BJ (cell line): ENCODE results near the gene FARP1. TPM values are rescaled to one million over a fixed set of nuclear protein-coding genes. Genes with fewer than 3 reads are reported as not detected.

Source experiments
- CTCF ChIA-PET: fragments of 350-600 bp; formaldehyde crosslinking; extraction: SDS; loops from one replicate; lab custom pipeline; 2021; ENCODE audit warnings: antibody characterized with exemption, inconsistent platforms; lab: Yijun Ruan, JAX
- POLR2A ChIA-PET: fragments of 300-600 bp; sonication (Branson Sonifier 250); formaldehyde crosslinking; extraction: SDS; loops from one replicate; lab custom pipeline; 2021; ENCODE audit warnings: antibody characterized with exemption; lab: Charles Lee
- DNase-seq: peaks from one replicate; pipeline ENCODE4 v3.0.0-alpha.2; 2011; ENCODE audit warnings: low read depth
- H3K27me3 ChIP-seq: 2 replicates; pipeline ENCODE4 v1.6.0; 2011; ENCODE audit warnings: low read length; ENCODE audit not compliant: control insufficient read depth, insufficient read depth
- H3K36me3 ChIP-seq: 2 replicates; pipeline ENCODE4 v1.5.1; 2011; ENCODE audit warnings: low read length; ENCODE audit not compliant: control insufficient read depth, insufficient read depth
- H3K4me3 ChIP-seq: 2 replicates; pipeline ENCODE4 v1.5.1; 2011; ENCODE audit warnings: low read depth, mild to moderate bottlenecking, control low read depth, low read length
- polyA plus RNA-seq: library from polyadenylated mRNA; depleted of rRNA; stranded (reverse); fragments of >200 nt; gene quantifications from 2 replicates; pipeline ENCODE4 v1.2.3, GENCODE V29; 2011
- TF ChIP-seq, protein P1 (sequence below): IDR thresholded peaks from 2 replicates; pipeline ENCODE4 v1.5.1; 2011; ENCODE audit warnings: low read depth, mild to moderate bottlenecking, control low read depth, inconsistent platforms, low read length, moderate library complexity; ENCODE audit not compliant: insufficient read depth

The FARP1 gene
- polyA plus RNA-seq, 1 experiment = 64.0 TPM

DNA sequence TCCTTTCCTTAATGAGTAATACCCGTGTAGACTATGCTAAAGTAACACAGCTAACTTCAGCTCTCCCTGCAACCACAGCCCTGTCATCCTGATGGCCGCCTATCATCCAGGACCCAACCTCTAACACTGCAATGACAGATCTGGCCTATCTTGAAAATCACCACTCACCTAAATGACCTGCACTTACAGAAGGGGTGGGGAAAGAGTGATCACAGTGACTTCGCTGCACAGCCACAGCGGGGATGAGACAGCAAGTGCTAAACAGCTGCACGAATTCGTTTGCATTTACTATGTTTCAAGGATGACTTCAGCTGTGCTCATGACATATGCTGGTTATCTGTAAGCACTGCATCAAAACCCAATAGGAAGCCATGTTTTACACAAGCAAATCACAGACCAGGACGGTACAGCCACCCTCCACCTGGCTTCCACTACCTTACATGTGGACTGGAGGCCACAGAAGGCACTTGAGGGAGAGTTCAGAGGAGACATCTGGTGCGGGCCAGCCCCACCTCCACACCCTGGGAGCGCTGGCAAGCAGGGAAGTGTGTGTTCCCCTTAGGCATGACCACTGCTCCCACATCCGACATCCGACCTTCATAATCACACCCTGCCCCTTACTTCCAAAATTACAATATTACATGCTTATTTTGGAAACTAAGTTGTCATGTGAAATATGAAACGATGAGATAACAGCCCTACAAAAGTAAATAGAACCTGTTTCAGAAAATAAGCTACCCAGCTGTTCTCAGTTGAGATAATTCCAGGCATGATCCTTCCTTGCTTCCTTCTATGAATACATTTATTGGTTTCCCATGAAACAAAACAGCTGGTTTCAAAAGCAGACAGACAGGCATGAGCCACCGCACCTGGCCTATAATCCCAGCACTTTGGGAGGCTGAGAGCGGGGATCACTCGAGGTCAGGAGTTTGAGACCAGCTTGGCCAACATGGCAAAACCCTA, 338.3 kb downstream of the FARP1 start:
- POLR2A ChIA-PET = no interaction called here

DNA sequence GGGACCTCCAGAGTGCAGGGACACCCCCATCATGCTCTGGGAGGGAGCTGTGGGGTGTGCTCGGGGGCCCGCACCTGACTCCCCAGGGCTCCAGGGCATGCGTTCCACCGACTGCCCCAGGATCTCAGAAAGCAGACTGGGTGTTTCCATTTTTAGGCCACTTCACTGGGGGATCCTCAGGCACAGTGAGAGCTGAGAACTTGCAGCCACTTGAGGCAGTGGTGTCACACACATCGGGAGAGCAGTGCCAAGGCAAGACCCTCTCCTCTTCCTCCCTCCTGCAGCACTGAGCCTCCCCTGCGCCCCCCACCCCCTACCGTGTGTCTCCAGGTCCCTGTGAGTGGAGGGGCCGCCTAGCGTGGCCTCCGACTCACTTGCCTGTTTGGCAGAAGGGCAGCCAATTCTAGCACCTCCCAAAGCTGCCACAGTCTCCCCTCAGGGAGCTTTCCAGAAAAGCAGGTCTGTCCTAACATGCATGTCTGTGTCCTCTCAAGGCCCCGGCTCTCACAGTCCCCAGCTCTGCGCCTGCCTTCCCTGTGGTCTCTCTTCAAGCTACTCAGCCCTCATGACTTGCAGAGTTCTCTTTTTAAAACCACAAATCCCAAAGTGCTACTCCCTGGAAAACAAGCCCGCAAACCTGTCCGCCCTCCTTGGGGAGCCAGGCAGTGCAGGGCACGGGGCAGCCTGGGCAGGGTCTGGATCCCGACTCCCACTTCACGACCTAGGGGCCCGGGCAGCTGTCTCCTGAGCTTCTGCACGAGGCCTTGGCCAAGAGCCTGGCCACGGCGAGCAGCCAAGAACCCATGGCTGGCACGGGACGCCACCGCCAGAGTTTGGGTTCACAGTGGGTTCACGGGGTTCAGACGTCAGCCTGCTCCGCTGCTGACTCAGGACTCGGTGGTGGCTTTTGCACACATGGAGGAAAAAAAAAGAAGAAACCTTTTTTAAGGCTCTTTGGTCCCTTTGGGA, 339.9 kb downstream of the FARP1 start:
- TF ChIP-seq, protein P1, sequence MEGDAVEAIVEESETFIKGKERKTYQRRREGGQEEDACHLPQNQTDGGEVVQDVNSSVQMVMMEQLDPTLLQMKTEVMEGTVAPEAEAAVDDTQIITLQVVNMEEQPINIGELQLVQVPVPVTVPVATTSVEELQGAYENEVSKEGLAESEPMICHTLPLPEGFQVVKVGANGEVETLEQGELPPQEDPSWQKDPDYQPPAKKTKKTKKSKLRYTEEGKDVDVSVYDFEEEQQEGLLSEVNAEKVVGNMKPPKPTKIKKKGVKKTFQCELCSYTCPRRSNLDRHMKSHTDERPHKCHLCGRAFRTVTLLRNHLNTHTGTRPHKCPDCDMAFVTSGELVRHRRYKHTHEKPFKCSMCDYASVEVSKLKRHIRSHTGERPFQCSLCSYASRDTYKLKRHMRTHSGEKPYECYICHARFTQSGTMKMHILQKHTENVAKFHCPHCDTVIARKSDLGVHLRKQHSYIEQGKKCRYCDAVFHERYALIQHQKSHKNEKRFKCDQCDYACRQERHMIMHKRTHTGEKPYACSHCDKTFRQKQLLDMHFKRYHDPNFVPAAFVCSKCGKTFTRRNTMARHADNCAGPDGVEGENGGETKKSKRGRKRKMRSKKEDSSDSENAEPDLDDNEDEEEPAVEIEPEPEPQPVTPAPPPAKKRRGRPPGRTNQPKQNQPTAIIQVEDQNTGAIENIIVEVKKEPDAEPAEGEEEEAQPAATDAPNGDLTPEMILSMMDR = 0 out of 2 replicates have a peak, but pooled peaks have one; percentile 21
- Histone ChIP-seq H3K4me3 (no peak overlapping the region), H3K27me3 (no peaks in the 10 kb centered on the region), H3K36me3 (peaks cover 2% of the 10 kb centered on the region; the same call in 1 of the 2 replicates)
- DNase-seq = no peak
- CTCF ChIA-PET = interaction anchor here (0.9 to 2.6 kb wide), 11 partner anchors 11 to 190 kb away, joined by 3 to 10 read pairs (median 3); no protein-coding TSS in a partner anchor
- POLR2A ChIA-PET = interaction anchor here (0.5 kb wide), 1 partner anchor 221 kb away, joined by 6 read pairs; no protein-coding TSS in a partner anchor

More for the DNA sequence above, 338.3 kb downstream of the FARP1 start:
- no peaks in the 10 kb centered on the region for H3K27me3 ChIP-seq
- H3K36me3 ChIP-seq = peaks cover 2% of the 10 kb centered on the region; the same call in 1 of the 2 replicates
- CTCF ChIA-PET = interaction anchor here (0.6 to 1.5 kb wide), 3 partner anchors 13 to 22 kb away, joined by 3 read pairs; no protein-coding TSS in a partner anchor
- DNase-seq = no peak
- no peak overlapping the region for H3K4me3 ChIP-seq
- TF ChIP-seq, protein P1 = no peak

DNA sequence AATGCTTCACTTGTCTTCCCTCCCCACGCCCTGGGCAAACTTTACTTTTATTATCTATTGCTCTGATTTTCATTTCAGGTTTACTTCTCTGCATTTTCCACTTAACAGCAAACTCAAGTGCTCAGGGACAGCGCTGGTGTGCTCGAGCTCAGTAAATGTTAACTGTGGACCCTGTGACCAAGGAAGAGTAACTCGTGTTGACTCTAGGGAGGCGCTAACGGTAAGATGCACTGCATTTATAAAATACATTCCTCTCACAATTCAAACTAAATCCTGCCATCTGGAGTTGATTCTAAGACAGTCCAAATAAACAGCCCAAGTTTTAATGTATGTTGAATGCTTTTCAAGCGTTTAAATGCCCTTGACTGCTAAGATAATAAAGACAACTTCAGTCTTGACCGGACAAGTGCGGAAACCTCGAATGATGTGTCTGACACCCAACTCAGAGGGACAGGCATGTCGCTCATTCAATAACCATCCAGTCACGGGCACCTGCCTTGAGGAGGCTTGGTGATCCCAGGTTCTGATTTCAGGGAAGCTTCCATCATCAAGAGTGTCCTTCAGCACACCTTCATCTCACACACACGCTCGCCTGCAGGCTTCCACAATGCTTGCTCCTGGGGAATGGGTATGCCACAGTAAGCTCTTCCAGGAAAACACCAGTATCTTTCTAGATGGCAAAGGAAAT, 340.9 kb downstream of the FARP1 start:
- peaks cover 2% of the 10 kb centered on the region; the same call in 1 of the 2 replicates for H3K36me3 ChIP-seq
- DNase-seq = no peak
- POLR2A ChIA-PET = no interaction called here
- CTCF ChIA-PET = interaction anchor here (1.2 to 2.6 kb wide), 5 partner anchors 17 to 170 kb away, joined by 3 to 13 read pairs (median 5); no protein-coding TSS in a partner anchor
- H3K27me3 ChIP-seq = no peaks in the 10 kb centered on the region
- TF ChIP-seq, protein P1 = peak; percentile 16; the same call in 1 of the 2 replicates
- no peak overlapping the region for H3K4me3 ChIP-seq

DNA sequence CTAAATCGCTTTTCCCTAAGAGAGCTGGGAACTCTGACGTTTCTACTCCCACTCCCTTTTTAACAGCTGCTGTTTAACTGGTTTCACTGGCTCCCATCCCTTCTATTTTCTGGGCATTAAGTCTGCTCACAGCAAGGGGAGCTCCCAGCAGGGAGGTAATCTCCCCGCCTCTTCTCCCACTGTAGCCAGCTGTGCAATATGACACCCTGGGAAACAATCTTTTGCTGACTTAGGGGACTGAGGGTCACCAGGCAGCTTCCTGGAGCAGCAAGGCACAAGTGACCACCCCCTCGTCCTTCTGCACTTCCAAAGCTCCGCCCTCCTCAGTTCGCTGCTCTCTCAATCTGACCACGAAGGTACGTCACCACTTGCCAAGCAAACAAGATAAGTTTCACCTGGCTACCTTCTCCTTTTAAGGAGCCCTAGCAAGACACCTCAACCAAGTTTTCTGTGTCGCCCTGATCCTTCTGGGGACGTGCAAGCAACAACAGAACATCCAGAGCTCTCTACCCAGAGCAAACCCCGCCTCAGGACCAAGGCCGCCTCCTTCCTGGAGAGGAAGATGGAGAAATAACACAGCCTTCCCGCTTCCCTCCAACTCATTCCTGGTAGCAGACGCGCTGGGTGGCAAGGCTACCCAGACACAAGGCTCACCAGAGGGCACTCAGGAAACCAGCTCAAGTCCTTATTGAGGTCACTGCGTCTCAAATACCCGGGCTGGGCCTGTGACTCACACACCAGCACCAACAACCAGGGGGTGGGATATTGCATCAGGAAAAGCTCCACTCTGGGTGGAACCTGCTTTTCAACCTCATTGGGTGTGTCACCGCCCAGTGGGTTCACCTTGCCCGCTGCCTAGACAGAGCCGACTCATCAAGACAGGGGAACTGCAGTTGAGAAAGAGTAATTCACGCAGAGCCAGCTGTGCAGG, 341.7 kb downstream of the FARP1 start:
- TF ChIP-seq, protein P1 = no peak
- ChIA-PET CTCF (interaction anchor here (1.2 to 2.6 kb wide), 4 partner anchors 17 to 169 kb away, joined by 3 to 13 read pairs (median 8); no protein-coding TSS in a partner anchor), POLR2A (interaction anchor here (0.6 kb wide), 1 partner anchor 99 kb away, joined by 13 read pairs; no protein-coding TSS in a partner anchor)
- DNase-seq = peak; percentile 88
- H3K27me3 ChIP-seq = no peaks in the 10 kb centered on the region
- H3K36me3 ChIP-seq = peaks cover 2% of the 10 kb centered on the region; the same call in 1 of the 2 replicates
- no peak overlapping the region for H3K4me3 ChIP-seq
